ENCODE results near the gene MAPK14.
A peak's percentile ranks its signal among the peaks of the same experiment; 100 is the strongest.
"Not testable (repeated sequence)": the region's sequence is repeated elsewhere in the genome, so short reads cannot be mapped to it uniquely, and the experiment has no call there.

Gene MAPK14
- 82.3 to 117 (median 89.5) reads per million in 3 experiments for total RNA-seq

DNA sequence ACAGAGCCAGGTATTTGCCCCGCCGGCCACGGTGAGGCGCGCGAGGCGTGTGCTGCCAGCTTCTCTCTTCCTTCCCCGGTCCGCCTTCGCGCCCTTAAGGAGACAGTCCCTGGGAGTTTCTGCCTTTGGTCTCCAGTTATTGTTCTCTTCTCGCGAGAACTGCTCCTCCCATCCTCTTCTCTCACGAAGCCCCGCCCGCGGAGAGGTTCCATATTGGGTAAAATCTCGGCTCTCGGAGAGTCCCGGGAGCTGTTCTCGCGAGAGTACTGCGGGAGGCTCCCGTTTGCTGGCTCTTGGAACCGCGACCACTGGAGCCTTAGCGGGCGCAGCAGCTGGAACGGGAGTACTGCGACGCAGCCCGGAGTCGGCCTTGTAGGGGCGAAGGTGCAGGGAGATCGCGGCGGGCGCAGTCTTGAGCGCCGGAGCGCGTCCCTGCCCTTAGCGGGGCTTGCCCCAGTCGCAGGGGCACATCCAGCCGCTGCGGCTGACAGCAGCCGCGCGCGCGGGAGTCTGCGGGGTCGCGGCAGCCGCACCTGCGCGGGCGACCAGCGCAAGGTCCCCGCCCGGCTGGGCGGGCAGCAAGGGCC is at the start of gene MAPK14:
Gene MAPK14 (plus strand): TSS at position 308 of the 587 bp plus-strand sequence. CDS start 350 bp downstream, outside the sequence.
- DNase-seq = peak; percentile 100

- not testable (repeated sequence) for DNase-seq
Observed at GRCh38 chr6:35980126-35980525, 47.5 kb upstream of the MAPK14 start.

- DNase-seq = no peak
Observed at GRCh38 chr6:35980991-35981645, 46.5 kb upstream of the MAPK14 start.

DNA sequence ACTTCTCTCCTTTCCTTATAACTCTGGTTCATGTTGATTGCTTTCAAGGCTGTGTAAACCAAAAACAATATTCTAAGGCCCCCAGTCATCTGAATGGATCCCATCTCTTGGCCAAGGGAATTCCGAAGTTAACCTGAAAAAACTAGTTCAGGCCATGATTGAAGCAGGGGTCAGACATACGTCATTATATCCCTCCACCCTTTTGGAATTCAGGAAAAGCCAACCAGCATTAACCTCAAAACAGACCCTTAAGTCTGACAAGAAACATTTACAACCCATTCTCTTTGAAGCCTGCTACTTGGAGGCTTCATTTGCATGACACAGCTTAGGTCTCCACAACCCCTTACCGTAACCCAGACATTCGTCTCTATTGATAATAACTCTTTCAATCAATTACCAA is 42.9 kb upstream of the MAPK14 start:
- no peak for DNase-seq

DNA sequence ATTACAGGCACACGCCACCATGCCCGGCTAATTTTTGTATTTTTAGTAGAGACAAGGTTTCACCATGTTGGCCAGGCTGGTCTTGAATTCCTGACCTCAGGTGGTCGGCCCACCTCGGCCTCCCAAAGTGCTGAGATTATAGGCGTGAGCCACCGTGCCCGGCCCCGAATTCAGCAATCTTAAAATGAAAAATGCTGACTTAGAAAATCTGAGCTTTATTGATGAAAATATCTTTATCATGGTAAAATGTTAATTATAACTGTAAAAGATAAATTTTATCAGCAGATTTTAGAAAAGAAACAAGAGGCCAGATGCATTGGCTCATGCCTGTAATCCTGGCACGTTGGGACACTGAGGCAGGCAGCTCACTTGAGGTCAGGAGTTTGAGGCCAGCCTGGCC is 39.6 kb upstream of the MAPK14 start:
- DNase-seq = not testable (repeated sequence)

DNA sequence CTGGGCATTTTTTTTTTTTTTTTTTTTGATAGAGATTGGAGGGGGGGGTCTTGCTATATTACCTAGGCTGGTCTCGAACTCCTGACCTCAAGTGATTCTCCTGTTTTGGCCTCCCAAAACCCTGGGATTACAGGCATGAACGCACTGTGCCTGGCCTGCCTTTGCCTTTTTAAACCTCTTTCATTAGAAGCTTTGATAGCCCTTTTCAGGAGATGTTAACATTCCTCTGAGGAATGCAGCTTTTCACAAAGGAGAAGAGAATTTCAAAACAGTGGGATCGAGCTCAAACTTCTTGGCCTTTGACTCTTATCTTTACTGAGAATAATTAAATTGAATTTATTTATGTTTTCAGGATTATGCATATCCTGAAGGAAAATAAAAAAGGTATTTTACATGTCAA is 34.5 kb upstream of the MAPK14 start:
- no peak for DNase-seq

- DNase-seq = no peak
Observed at GRCh38 chr6:36000451-36000850, 27.2 kb upstream of the MAPK14 start.

DNA sequence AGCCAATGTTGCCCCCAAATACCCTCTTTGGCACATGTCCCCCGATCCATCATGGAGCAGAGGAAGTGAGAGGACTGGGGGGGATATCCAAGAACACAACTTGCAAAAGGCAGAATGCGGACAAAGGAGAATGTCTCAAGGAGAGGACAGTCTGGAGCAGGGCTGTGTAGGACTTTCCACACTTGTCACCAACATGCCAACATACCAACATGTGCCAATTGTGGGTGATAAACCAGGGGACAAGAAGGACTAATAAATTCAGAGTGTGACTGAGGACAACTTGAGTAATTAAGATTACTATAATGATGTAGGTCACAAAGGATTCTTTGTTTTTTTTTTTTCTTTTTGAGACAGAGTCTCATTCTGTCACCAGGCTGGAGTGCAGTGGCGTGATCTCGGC is 11.9 kb upstream of the MAPK14 start:
- DNase-seq = no peak

GRCh38 chr6:36018339-36018738 is 9.3 kb upstream of the MAPK14 start:
- no peak for DNase-seq

GRCh38 chr6:36019167-36019566 is 8.4 kb upstream of the MAPK14 start:
- DNase-seq = no peak

- DNase-seq = no peak
Observed at GRCh38 chr6:36020154-36020553, 7.5 kb upstream of the MAPK14 start.

DNA sequence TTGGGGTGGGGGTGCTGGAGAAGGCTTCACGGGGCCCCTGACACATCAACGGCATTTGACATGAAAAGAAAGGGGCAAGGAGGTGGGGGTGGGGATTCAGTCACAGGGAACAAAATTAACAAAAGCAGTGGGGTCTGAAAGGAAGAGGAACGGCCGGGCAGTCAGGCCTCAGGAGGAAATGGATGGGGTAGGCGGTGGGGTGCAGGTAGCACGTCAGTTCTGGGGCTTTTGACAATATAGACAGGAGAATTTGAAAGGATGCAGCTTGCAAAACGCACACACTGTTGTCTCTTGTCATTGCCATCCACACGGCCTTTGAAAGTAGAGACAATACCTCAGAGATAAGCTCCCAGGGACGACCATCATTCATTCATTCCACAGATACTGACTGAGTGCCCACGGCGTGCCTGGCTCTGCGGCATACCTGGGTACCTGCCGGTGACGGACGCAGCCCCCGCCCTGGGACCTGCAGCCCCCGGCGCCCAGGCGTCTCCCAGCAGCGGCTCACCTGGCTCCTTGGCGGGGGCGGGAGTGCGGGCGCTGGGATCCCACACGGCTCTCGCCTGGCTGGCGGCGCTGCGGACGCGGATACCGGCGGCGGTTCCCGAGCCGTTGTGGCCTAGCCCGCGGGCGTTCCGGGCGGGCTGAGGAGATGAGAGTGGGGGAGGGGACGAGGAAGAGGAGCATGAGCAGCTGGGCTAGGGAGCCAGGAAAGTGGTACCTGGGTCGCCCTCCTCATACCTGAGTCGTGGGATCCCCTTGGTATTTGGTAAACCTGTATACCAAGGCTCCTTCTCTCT is 3.4 kb upstream of the MAPK14 start, which contains the start of gene SLC26A8:
Gene SLC26A8 (minus strand): TSS at position 646 of the 800 bp plus-strand sequence. CDS start 4,934 bp downstream, outside the sequence.
- DNase-seq = no peak

DNA sequence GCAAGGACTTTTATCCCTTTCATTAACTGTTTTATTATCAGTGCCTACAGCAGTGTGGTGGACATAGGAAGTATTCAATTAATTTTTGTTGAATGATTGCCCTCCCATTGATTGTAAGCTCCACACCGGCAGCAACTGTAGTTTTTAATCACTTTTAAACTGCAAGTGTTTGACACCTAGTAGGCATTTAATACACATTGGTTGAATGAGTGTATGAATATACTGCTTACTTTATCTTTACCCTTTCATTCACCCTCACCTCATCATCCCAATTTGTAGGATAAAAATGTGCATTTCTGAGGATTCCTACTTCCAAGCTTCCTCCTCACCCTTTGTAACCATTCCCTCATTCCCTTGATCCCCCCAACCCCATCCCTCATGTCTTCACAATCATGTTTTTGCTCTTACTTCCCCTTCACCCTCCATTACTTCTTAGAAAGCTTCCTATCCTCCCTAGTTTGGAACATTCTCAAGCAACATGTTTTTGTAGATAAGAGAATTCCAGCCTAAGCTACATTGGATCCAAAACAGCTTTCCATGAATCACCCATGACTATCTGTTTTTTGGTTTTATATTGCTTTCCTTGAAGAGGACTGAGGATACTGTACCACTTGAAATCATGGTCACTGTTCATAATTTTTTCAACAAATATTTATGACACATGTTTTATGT is 2.2 kb upstream of the MAPK14 start:
- DNase-seq = no peak

GRCh38 chr6:36025932-36026327 is 1.7 kb upstream of the MAPK14 start:
- no peak for DNase-seq

- DNase-seq = no peak
Observed at GRCh38 chr6:36028088-36028876, 674 bp downstream of the MAPK14 start.

- DNase-seq = peak; percentile 59
Observed at GRCh38 chr6:36028877-36029324, 1.3 kb downstream of the MAPK14 start.

DNA sequence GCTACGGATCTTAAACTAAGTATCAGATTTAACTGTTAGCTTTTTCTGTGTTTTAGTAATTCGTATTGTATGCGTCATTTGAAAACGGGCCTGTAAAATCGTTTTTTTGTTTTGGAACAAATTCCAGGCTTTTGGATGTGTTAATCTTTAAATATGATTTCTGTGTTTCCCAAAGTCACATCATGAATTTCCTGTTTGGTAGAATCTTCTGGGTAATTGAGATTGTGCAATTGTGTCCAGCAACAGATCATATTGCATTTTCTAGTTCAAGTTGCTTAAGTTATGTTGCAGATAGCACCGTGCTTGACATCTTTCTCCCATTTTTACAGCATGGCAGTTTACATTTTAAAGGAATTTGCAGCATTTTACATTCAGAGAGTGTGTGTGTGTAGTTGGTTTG is 1.9 kb downstream of the MAPK14 start:
- DNase-seq = no peak

GRCh38 chr6:36032261-36032660 is 4.7 kb downstream of the MAPK14 start:
- no peak for DNase-seq

GRCh38 chr6:36033144-36033543 is 5.5 kb downstream of the MAPK14 start:
- not testable (repeated sequence) for DNase-seq

- no peak for DNase-seq
Observed at GRCh38 chr6:36033935-36034334, 6.3 kb downstream of the MAPK14 start.

DNA sequence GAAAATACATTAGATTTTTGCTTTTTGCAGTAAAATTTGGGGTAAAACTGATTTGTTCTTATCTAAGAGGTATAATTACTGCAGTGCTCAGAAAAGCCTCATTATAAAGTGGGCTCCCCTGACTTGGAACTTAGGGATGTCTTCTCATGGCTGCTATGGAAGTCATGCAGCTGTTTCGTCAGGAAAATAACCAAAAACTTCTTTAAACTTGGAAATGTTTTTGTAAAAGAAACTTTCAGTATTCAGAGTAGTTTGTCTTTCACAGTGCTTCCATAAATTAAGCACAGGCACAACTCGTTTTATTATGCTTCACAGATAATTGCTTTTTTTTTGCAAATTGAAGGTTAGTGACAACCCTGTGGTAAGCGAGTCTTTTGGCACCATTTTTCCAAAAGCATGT is 6.8 kb downstream of the MAPK14 start:
- no peak for DNase-seq

GRCh38 chr6:36035225-36035624 is 7.6 kb downstream of the MAPK14 start:
- DNase-seq = no peak

All from central memory CD4-positive, alpha-beta T cell (primary cell).